ENCODE data around the gene CYBB. TPM values are rescaled to one million over a fixed set of nuclear protein-coding genes. Genes with fewer than 3 reads are reported as not detected.

CYBB gene
- total RNA-seq, 1 donor from 2014 or later = 420 TPM

- DNase-seq (no peak), ATAC-seq (peak in 1 of 2 donors; percentile 26)
- H3K27me3 ChIP-seq (ENCODE audit: low read depth) = no peaks in the 10 kb centered on the region
- no peak overlapping the region for H3K4me3 ChIP-seq
- no peaks in the 10 kb centered on the region for H3K9me3 ChIP-seq
- intact Hi-C loops (cut with DNase I) = no loop called here
- no peaks in the 10 kb centered on the region for H3K4me1 ChIP-seq
- TF ChIP-seq CTCF (IDR thresholded peaks at IDR 0.05) = no peak
- no peaks in the 10 kb centered on the region for H3K36me3 ChIP-seq
- no peak overlapping the region for H3K27ac ChIP-seq
Measured at GRCh38 chrX:37812110-37812509, 32.3 kb downstream of the CYBB start.

GRCh38 chrX:37813570-37813969 lies 33.7 kb downstream of the CYBB start:
- intact Hi-C loops (cut with DNase I) = no loop called here
- H3K27me3 ChIP-seq (ENCODE audit: low read depth) = no peaks in the 10 kb centered on the region
- ATAC-seq = no peak

GRCh38 chrX:37815366-37815765 lies 35.5 kb downstream of the CYBB start:
- Histone ChIP-seq H3K9me3 (no peaks in the 10 kb centered on the region), H3K27me3 (ENCODE audit: low read depth) (no peaks in the 10 kb centered on the region), H3K4me1 (no peaks in the 10 kb centered on the region), H3K36me3 (no peaks in the 10 kb centered on the region), H3K4me3 (no peak overlapping the region), H3K27ac (no peak overlapping the region)
- DNase-seq = no peak
- TF ChIP-seq CTCF (IDR thresholded peaks at IDR 0.05) = no peak
- intact Hi-C loops (cut with DNase I) = no loop called here
- ATAC-seq = no peak

More at GRCh38 chrX:37813570-37813969, 33.7 kb downstream of the CYBB start:
- H3K4me3 ChIP-seq = no peak overlapping the region
- no peak overlapping the region for H3K27ac ChIP-seq
- no peak for TF ChIP-seq CTCF (IDR thresholded peaks at IDR 0.05)
- H3K9me3 ChIP-seq = no peaks in the 10 kb centered on the region
- no peaks in the 10 kb centered on the region for H3K36me3 ChIP-seq
- DNase-seq = no peak
- no peaks in the 10 kb centered on the region for H3K4me1 ChIP-seq

- ATAC-seq (no peak), DNase-seq (no peak)
- intact Hi-C loops (cut with DNase I) = no loop called here
- TF ChIP-seq CTCF (IDR thresholded peaks at IDR 0.05) = no peak
- Histone ChIP-seq H3K9me3 (no peaks in the 10 kb centered on the region), H3K27ac (no peak overlapping the region), H3K4me3 (no peak overlapping the region), H3K36me3 (no peaks in the 10 kb centered on the region), H3K4me1 (no peaks in the 10 kb centered on the region), H3K27me3 (ENCODE audit: low read depth) (no peaks in the 10 kb centered on the region)
Measured at GRCh38 chrX:37816766-37817165, 36.9 kb downstream of the CYBB start.

GRCh38 chrX:37817176-37817575 lies 37.3 kb downstream of the CYBB start:
- Histone ChIP-seq H3K27me3 (ENCODE audit: low read depth) (no peaks in the 10 kb centered on the region), H3K9me3 (no peaks in the 10 kb centered on the region), H3K27ac (no peak overlapping the region), H3K36me3 (no peaks in the 10 kb centered on the region), H3K4me1 (no peaks in the 10 kb centered on the region), H3K4me3 (no peak overlapping the region)
- intact Hi-C loops (cut with DNase I) = no loop called here
- no peak for ATAC-seq
- TF ChIP-seq CTCF (IDR thresholded peaks at IDR 0.05) = no peak
- no peak for DNase-seq

- Histone ChIP-seq H3K4me3 (no peak overlapping the region), H3K9me3 (no peaks in the 10 kb centered on the region), H3K27me3 (ENCODE audit: low read depth) (no peaks in the 10 kb centered on the region), H3K27ac (no peak overlapping the region), H3K4me1 (no peaks in the 10 kb centered on the region), H3K36me3 (no peaks in the 10 kb centered on the region)
- ATAC-seq = no peak
- intact Hi-C loops (cut with DNase I) = no loop called here
- TF ChIP-seq CTCF (IDR thresholded peaks at IDR 0.05) = no peak
- DNase-seq = no peak
Measured at GRCh38 chrX:37817579-37817978, 37.7 kb downstream of the CYBB start.

All from lower lobe of right lung (tissue), 2 donors.